NCI-H1436 treated with DMSO at 0.1 percent for 48 hours (cell line): ENCODE data around the gene OR6P1.

ENCODE experiments used
- DNase-seq: peaks from one replicate; lab custom pipeline; 2025; lab: John Stamatoyannopoulos, UW

Gene OR6P1

GRCh38 chr1:158516966-158517365 is 53.4 kb downstream of the OR6P1 start:
- DNase-seq: no peak
